LNCaP clone FGC (cell line): ENCODE results near the gene COL23A1.

Experiments used
- DNase-seq: peaks from one replicate; pipeline ENCODE4 v3.0.0-alpha.2; 2011; ENCODE audit warnings: low read depth
- H3K4me3 ChIP-seq: 2 replicates; pipeline ENCODE4 v1.5.1; 2011; ENCODE audit warnings: mild to moderate bottlenecking, low read depth, low read length, control low read depth
- TF ChIP-seq, protein P1 (sequence below): IDR thresholded peaks from 2 replicates; pipeline ENCODE4 v1.5.1; 2012; ENCODE audit warnings: mild to moderate bottlenecking; ENCODE audit not compliant: control insufficient read depth, insufficient read depth; ENCODE audit errors: extremely low read depth

COL23A1 gene

DNA sequence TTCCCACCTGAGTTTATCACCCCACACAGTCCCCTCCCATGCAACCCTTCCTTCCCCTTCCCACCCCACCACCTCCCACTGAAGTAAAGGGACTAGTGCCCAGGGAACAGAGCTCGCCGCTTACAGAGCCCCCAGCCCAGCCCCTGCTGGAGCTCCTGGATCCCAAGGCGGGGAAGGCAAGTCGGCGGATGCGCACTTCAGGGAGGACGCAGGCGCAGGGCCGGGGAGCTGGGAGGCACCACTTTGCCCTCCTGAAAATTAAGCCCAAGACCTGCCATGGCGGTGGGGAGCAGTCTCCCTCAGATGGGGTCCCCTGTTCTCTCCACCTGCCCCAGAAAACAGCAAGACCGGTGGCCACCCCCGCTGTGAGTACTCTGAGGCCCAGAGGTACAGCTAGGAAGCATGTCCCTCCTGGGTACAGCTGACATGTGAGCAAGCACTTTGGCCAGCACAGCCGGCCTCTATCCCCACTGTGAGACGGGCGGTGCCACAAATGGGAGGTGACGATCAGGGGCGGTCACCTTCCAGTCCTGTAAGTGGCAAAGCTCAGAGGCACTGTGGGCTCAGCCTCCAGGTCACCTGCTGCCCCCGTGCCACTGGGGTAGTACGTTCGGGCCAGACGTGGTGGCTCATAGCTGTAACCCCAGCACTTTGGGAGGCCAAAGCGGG is 45.9 kb downstream of the COL23A1 start:
- no peak for DNase-seq
- TF ChIP-seq, protein P1, sequence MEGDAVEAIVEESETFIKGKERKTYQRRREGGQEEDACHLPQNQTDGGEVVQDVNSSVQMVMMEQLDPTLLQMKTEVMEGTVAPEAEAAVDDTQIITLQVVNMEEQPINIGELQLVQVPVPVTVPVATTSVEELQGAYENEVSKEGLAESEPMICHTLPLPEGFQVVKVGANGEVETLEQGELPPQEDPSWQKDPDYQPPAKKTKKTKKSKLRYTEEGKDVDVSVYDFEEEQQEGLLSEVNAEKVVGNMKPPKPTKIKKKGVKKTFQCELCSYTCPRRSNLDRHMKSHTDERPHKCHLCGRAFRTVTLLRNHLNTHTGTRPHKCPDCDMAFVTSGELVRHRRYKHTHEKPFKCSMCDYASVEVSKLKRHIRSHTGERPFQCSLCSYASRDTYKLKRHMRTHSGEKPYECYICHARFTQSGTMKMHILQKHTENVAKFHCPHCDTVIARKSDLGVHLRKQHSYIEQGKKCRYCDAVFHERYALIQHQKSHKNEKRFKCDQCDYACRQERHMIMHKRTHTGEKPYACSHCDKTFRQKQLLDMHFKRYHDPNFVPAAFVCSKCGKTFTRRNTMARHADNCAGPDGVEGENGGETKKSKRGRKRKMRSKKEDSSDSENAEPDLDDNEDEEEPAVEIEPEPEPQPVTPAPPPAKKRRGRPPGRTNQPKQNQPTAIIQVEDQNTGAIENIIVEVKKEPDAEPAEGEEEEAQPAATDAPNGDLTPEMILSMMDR: no peak
- H3K4me3 ChIP-seq: no peak overlapping the region

DNA sequence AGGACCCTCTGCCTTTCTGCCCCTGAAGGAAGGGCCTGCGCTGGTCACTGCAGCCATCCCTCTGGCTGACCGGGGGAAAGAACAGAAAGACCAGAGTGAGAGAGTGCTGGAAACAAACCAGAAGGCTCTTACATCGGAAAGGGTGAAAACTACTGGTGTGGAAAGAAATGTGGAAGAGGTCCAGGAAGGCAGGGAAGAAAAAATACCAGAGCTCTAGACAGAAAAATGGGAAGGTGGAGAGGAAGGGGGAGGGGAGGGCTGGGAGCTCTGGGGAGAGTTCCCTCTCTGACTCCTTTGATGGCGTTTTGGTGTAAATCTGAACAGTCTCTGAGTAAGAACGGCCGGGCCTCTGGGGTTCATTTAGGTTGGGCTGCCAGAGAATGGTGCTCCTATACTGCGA is 47.7 kb downstream of the COL23A1 start:
- DNase-seq: no peak
- TF ChIP-seq, protein P1: no peak
- H3K4me3 ChIP-seq: no peak overlapping the region

DNA sequence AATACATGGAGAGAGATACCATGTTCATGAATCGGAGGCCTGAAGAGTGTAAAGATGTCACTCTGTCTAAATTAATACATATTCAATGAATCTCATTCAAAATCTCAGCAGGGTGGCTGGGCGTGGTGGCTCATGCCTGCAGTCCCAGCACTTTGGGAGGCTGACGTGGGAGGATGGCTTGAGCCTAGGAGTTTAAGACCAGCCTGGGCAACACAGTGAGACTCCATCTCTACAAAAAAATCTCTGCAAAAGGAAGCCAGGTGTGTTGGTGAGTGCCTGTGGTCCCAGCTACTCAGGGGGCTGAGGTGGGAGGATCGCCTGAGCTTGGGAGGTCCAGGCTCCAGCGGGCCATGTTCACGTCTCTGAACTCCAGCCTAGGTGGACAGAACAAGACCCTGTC is 49.7 kb downstream of the COL23A1 start:
- DNase-seq: no peak
- TF ChIP-seq, protein P1: no peak
- H3K4me3 ChIP-seq: no peak overlapping the region

DNA sequence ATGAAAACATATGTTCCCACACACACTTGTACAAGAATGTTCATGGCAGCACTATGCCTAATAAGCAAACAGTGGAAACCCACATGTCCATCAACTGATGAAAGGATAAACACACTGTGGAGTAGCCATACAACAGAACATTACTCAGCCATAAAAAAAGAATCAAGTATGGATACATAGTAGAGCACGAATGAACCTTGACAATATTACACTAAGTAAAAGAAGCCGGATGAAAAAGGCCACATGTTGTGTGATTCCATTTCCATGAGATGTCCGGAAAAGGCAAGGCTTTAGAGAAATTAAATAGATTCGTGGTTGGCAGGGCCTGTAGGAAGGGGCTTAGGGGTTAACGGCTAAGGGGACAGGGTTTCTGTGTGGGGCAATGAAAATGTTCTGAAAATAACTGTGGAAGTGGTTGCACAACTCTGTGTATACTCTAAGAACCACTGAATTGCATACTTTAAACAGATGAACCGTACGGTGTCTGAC is 51.4 kb downstream of the COL23A1 start:
- TF ChIP-seq, protein P1: no peak

DNA sequence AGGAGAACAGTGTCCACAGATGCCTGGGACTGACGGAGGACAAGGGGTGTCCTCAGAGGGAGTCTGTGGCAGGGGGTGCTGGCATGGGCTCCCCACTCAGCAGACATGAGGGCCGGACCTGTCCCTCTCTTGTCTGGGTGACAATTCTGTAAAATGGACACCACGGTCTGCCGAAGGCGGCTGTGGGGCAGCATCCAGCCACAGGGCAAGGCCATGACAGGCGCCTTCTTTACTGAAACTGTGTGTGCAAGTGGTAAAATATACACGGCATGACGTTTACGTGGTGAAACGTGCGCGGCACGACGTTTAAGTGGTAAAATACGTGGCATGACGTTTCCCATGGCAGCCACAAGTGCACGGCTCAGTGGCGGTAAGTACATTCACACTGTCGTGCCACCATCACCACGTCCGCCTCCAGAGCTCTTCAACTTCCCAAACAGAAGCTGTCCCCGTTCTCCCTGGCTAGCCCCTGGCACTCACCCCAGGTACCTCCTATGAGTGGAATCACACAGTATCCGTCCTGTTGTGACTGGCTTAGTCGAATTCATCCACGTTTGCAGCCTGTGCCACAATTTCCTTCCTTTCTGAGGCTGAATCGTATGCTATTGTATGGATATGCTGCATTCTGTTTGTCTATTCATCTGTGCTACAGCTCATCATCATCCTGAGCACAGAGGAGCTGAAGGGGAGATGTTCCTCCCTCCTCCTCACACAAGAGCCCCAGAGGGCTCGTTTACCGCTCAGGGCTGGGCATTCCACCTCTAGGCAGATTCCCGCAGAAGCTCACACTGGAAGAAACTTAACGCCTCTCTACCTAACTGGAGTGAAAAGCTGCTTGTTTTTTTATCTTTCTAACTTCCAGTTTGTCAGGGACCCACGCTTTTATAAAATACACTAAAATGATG is 52.5 kb downstream of the COL23A1 start:
- H3K4me3 ChIP-seq: no peak overlapping the region
- no peak for DNase-seq
- TF ChIP-seq, protein P1: no peak

More for the DNA sequence above, 51.4 kb downstream of the COL23A1 start:
- H3K4me3 ChIP-seq: no peak overlapping the region
- DNase-seq: no peak

DNA sequence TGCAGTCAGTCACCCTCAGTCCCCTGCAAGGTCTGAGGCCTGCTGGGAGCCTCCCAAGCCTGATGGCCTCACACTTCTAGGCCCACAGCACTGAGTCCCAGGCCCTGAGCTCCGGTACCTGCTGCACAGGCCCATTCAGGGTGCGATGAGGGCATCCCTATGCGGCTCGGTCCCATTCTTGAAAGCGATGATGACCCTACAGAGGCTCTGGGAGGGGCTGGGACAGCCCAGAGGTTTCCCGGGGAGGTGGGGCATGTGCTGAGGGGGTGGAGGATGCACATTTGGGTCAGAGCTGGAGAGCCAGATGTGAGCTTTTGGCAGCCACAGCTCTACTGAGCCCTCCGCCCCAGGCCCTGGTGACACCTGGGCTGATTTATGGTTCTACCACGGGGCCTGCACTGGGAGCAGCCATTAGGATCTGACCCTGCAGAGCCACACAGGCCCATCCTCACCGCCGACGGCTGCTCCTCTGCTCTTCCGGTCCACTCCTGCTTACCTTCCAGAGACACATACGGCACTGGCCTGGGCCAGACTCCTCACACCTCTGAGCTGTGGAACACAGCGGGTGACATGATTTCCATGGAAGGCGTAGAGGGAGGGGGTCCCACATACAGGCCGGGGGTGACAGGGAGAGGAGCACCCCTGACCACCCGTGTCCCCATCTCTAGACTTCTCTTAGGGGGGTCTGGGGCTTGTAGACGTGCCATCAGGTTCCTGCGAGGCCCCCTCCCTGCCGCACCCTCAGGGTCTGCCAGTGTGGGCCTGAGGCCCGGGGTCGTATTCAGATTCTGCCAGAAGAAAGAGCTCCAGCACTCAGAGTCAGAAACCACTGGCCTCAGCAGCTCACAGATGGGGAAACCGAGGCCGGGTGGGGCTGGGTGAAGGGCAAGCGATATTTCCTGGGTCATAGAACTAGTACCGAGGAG is 53.4 kb downstream of the COL23A1 start:
- no peak for DNase-seq
- TF ChIP-seq, protein P1: no peak
- no peak overlapping the region for H3K4me3 ChIP-seq
